ENCODE results near the gene SLC6A13. TPM values are rescaled to one million over a fixed set of nuclear protein-coding genes. Genes with fewer than 3 reads are reported as not detected.

SLC6A13 gene
- total and polyA plus RNA-seq, 2 donors (not counting 1 experiment from before 2014, with no cell fraction given), result 0.22 to 0.54 TPM

DNA sequence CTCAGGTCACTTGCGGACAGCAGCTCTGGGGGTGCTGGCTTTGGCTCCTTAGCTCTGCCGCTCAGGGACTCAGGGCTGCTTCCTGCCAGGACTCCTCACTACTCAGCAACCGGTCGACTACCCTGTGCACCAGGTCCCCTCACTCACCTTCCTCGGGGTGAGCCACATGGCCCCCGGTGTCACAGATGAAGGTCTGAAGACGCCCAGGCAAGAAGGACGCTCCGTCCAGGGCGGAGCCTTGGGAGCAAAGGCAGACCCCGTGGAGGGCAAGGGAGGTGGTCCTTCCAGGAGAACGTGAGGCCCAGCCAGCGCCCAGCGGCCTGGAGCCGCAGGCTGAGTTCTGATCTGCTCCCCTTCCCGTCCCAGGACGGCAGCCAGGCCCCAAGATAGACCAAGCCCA is 80.7 kb downstream of the SLC6A13 start:
- no peak overlapping the region for H3K27ac Mint-ChIP-seq
- H3K9me3 ChIP-seq (ENCODE audit: control extremely low read depth in 1 of 3, control insufficient read depth in 2 of 3, insufficient read depth in 1 of 3, low read length in 2 of 3), result no peaks in the 10 kb centered on the region
- WGBS (ENCODE audit: insufficient coverage), result 95% methylated on average over 17 of the region's 17 CpGs
- H3K9ac ChIP-seq (ENCODE audit: low read length), result no peak overlapping the region
- H3K9me3 Mint-ChIP-seq (ENCODE audit: insufficient read depth), result no peaks in the 10 kb centered on the region
- no peak overlapping the region for H3K4me3 Mint-ChIP-seq
- H3K79me2 ChIP-seq (ENCODE audit: control insufficient read depth, insufficient read depth, low read length), result no peaks in the 10 kb centered on the region
- no peak overlapping the region for H3K27ac ChIP-seq (ENCODE audit: low read length in 2 of 2)
- H3K4me3 ChIP-seq (ENCODE audit: control extremely low read depth in 1 of 5, extremely low read depth in 1 of 5, insufficient read depth in 1 of 5, low read depth in 2 of 5, low read length in 4 of 5), result no peak overlapping the region
- POLR2A ChIA-PET, result no interaction called here
- H3K36me3 ChIP-seq (replicated peaks in 1 of 2; ENCODE audit: control extremely low read depth in 1 of 2, control insufficient read depth in 1 of 2, extremely low read depth in 1 of 2, insufficient read depth in 2 of 2, low read length in 1 of 2), result no peaks in the 10 kb centered on the region
- no peak for TF ChIP-seq EZH2 (IDR thresholded peaks at IDR 0.05; ENCODE audit: borderline replicate concordance, insufficient read depth, low read depth, low read length, poor library complexity, severe bottlenecking)
- TF ChIP-seq, protein P1, sequence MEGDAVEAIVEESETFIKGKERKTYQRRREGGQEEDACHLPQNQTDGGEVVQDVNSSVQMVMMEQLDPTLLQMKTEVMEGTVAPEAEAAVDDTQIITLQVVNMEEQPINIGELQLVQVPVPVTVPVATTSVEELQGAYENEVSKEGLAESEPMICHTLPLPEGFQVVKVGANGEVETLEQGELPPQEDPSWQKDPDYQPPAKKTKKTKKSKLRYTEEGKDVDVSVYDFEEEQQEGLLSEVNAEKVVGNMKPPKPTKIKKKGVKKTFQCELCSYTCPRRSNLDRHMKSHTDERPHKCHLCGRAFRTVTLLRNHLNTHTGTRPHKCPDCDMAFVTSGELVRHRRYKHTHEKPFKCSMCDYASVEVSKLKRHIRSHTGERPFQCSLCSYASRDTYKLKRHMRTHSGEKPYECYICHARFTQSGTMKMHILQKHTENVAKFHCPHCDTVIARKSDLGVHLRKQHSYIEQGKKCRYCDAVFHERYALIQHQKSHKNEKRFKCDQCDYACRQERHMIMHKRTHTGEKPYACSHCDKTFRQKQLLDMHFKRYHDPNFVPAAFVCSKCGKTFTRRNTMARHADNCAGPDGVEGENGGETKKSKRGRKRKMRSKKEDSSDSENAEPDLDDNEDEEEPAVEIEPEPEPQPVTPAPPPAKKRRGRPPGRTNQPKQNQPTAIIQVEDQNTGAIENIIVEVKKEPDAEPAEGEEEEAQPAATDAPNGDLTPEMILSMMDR (IDR thresholded peaks at IDR 0.05), result no peak
- no peak overlapping the region for H2AFZ ChIP-seq (ENCODE audit: insufficient read depth, low read depth, low read length, poor library complexity, severe bottlenecking)
- H4K20me1 ChIP-seq (ENCODE audit: control insufficient read depth, insufficient read depth, low read length, poor library complexity, severe bottlenecking), result no peaks in the 10 kb centered on the region
- H3K27me3 Mint-ChIP-seq, result peaks cover 24% of the 10 kb centered on the region
- no peaks in the 10 kb centered on the region for H3K27me3 ChIP-seq (replicated peaks in 1 of 4; ENCODE audit: control extremely low read depth in 1 of 4, control insufficient read depth in 3 of 4, insufficient read depth in 4 of 4, low read length in 3 of 4)
- intact Hi-C loops (cut with micrococcal nuclease), result no loop called here
- ATAC-seq (ENCODE audit: low read depth) (no peak), DNase-seq (no peak)
- CTCF ChIA-PET, result no interaction called here
- peaks cover 0 to 6% of the 10 kb centered on the region in 2 donors for H3K4me1 ChIP-seq (ENCODE audit: control insufficient read depth in 2 of 2, insufficient read depth in 2 of 2, low read length in 2 of 2)
- peaks cover 7% of the 10 kb centered on the region for H3K4me1 Mint-ChIP-seq
- no peak overlapping the region for H3K4me2 ChIP-seq (replicated peaks; ENCODE audit: low read depth, low read length, poor library complexity, severe bottlenecking)

DNA sequence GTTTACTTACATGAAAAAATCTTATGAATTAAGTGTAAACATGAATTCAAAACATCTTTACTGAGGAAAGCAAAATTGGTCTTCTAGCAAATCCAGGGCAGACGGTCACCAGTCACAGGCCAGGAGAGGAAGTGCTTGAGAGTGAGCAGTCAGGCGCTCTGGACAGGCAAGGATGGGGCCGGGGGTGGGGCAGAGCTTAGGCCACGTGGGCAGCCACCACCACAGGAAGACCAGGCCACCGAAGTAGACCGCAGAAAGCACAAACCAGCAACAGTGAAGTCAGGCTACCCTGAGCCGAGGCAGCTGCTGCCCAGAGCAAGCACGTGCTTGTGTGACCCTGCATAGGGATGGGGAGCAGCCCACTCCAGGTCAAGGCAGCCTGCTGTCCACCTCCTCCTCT is 82.2 kb downstream of the SLC6A13 start:
- CTCF ChIA-PET, result no interaction called here
- Mint-ChIP-seq H3K4me3 (no peak overlapping the region), H3K27ac (no peak overlapping the region), H3K4me1 (peaks cover 7% of the 10 kb centered on the region), H3K27me3 (peaks cover 26% of the 10 kb centered on the region), H3K9me3 (ENCODE audit: insufficient read depth) (no peaks in the 10 kb centered on the region)
- Histone ChIP-seq H3K27me3 (replicated peaks in 1 of 4; ENCODE audit: control extremely low read depth in 1 of 4, control insufficient read depth in 3 of 4, insufficient read depth in 4 of 4, low read length in 3 of 4) (no peaks in the 10 kb centered on the region), H3K36me3 (replicated peaks in 1 of 2; ENCODE audit: control extremely low read depth in 1 of 2, control insufficient read depth in 1 of 2, extremely low read depth in 1 of 2, insufficient read depth in 2 of 2, low read length in 1 of 2) (no peaks in the 10 kb centered on the region), H3K4me1 (ENCODE audit: control insufficient read depth in 2 of 2, insufficient read depth in 2 of 2, low read length in 2 of 2) (peaks cover 0 to 6% of the 10 kb centered on the region in 2 donors), H4K20me1 (ENCODE audit: control insufficient read depth, insufficient read depth, low read length, poor library complexity, severe bottlenecking) (no peaks in the 10 kb centered on the region), H2AFZ (ENCODE audit: insufficient read depth, low read depth, low read length, poor library complexity, severe bottlenecking) (no peak overlapping the region), H3K9me3 (ENCODE audit: control extremely low read depth in 1 of 3, control insufficient read depth in 2 of 3, insufficient read depth in 1 of 3, low read length in 2 of 3) (no peaks in the 10 kb centered on the region), H3K4me3 (ENCODE audit: control extremely low read depth in 1 of 5, extremely low read depth in 1 of 5, insufficient read depth in 1 of 5, low read depth in 2 of 5, low read length in 4 of 5) (no peak overlapping the region), H3K9ac (ENCODE audit: low read length) (no peak overlapping the region), H3K4me2 (replicated peaks; ENCODE audit: low read depth, low read length, poor library complexity, severe bottlenecking) (no peak overlapping the region), H3K79me2 (ENCODE audit: control insufficient read depth, insufficient read depth, low read length) (no peaks in the 10 kb centered on the region), H3K27ac (ENCODE audit: low read length in 2 of 2) (no peak overlapping the region)
- POLR2A ChIA-PET, result no interaction called here
- 6% methylated on average over 8 of the region's 8 CpGs for WGBS (ENCODE audit: insufficient coverage)
- ATAC-seq (ENCODE audit: low read depth) (no peak), DNase-seq (no peak)
- TF ChIP-seq, protein P1 (IDR thresholded peaks at IDR 0.05), result no peak
- TF ChIP-seq EZH2 (IDR thresholded peaks at IDR 0.05; ENCODE audit: borderline replicate concordance, insufficient read depth, low read depth, low read length, poor library complexity, severe bottlenecking), result no peak
- intact Hi-C loops (cut with micrococcal nuclease), result no loop called here

Data from B cell (primary cell).